HepG2 (cell line): ENCODE results near the gene ENTREP1. TPM values are rescaled to one million over a fixed set of nuclear protein-coding genes. Genes with fewer than 3 reads are reported as not detected.

Source experiments
- ATAC-seq: fragments of 200-7000 bp; cut with Tn5 transposase; 3 replicates; pipeline ENCODE4 v1.9.1; 2020; ENCODE audit warnings: mild to moderate bottlenecking, moderate library complexity
- BruUV-seq: library from RNA; stranded (reverse); fragments of 400-500 nt; replicated peaks from 2 replicates; lab custom pipeline; 2021; lab: Mats Ljungman, UMichigan
- CTCF ChIA-PET: fragments of 300-600 bp; formaldehyde crosslinking; extraction: SDS; loops from one replicate; lab custom pipeline; 2021; ENCODE audit warnings: low total read pairs, inconsistent platforms, low intra/inter-chr PET ratio; lab: Yijun Ruan, JAX
- POLR2A ChIA-PET: fragments of 350-600 bp; sonication (Branson Sonifier 250); formaldehyde crosslinking; loops from one replicate; lab custom pipeline; 2020; ENCODE audit warnings: antibody characterized with exemption, inconsistent platforms; lab: Yijun Ruan, JAX
- DNase-seq: peaks from one replicate; pipeline ENCODE4 v3.0.0-alpha.2; 2015; ENCODE audit warnings: low spot score
- FAIRE-seq: peaks from 3 replicates; lab custom pipeline; 2011; peaks lifted over from hg19 to GRCh38; lab: Jason Lieb, UNC
- H2AFZ ChIP-seq: one replicate; pipeline ENCODE4 v1.6.1; 2011; ENCODE audit warnings: low read length, inconsistent platforms
- H3K27ac ChIP-seq: fragments of 300-600 bp; 3 replicates; pipeline ENCODE4 v1.8.0; 2011; ENCODE audit warnings: mixed run types, mild to moderate bottlenecking, mixed read lengths, low read length, inconsistent platforms; ENCODE audit not compliant: insufficient read depth; ENCODE audit errors: extremely low read length
- H3K27me3 ChIP-seq, 2 experiments: fragments of 200-600 bp in 1 of 2; 2 replicates in 1 of 2; 3 replicates in 1 of 2; pipeline versions ENCODE4 v1.6.0 to v1.8.0; 2011; ENCODE audit warnings: low read length in 2 of 2, mild to moderate bottlenecking in 2 of 2, moderate library complexity in 2 of 2, inconsistent platforms in 1 of 2; ENCODE audit not compliant: insufficient read depth in 2 of 2, control insufficient read depth in 1 of 2
- H3K36me3 ChIP-seq, 2 experiments: fragments of 200-600 bp in 1 of 2; replicated peaks in 1 of 2; 2 replicates in 1 of 2; 3 replicates in 1 of 2; pipeline versions ENCODE4 v1.5.1 to v1.8.0; 2011; ENCODE audit warnings: low read length in 2 of 2, inconsistent platforms in 1 of 2; ENCODE audit not compliant: insufficient read depth in 2 of 2, control insufficient read depth in 1 of 2
- H3K4me1 ChIP-seq: 2 replicates; pipeline ENCODE4 v1.5.1; 2012; ENCODE audit warnings: low read length, inconsistent platforms; ENCODE audit not compliant: insufficient read depth
- H3K4me2 ChIP-seq: 2 replicates; pipeline ENCODE4 v1.6.0; 2011; ENCODE audit warnings: low read depth, low read length, inconsistent platforms
- H3K4me3 ChIP-seq, 3 experiments: fragments of 200-600 bp in 1 of 3; sonication (generic), shearing (Covaris generic) in 1 of 3; replicated peaks in 1 of 3; 2 replicates each; pipeline ENCODE4 v1.5.1; 2011 to 2016; ENCODE audit warnings: low read length in 3 of 3, inconsistent platforms in 2 of 3, low read depth in 2 of 3, mild to moderate bottlenecking in 2 of 3, control low read depth in 1 of 3, mixed read lengths in 1 of 3; ENCODE audit not compliant: insufficient read depth in 1 of 3
- H3K79me2 ChIP-seq: one replicate; pipeline ENCODE4 v1.6.1; 2011; ENCODE audit warnings: low read length, inconsistent platforms; ENCODE audit not compliant: insufficient read depth
- H3K9ac ChIP-seq: 2 replicates; pipeline ENCODE4 v1.6.0; 2011; ENCODE audit warnings: mild to moderate bottlenecking, low read depth, low read length, inconsistent platforms; ENCODE audit not compliant: insufficient read depth
- H3K9me3 ChIP-seq: 2 replicates; pipeline ENCODE4 v1.5.1; 2012; ENCODE audit warnings: mild to moderate bottlenecking, low read length
- H4K20me1 ChIP-seq: 2 replicates; pipeline ENCODE4 v1.6.0; 2011; ENCODE audit warnings: inconsistent platforms, mild to moderate bottlenecking, low read length, moderate library complexity; ENCODE audit not compliant: insufficient read depth
- FOSL2 ChIP-seq: sonication (generic); formaldehyde crosslinking; IDR thresholded peaks from 2 replicates; pipeline ENCODE4 v1.4.0; 2020; ENCODE audit warnings: missing genetic modification reagents
- FOXM1 ChIP-seq: sonication (generic); formaldehyde crosslinking; IDR thresholded peaks from 2 replicates; pipeline ENCODE4 v1.5.0; 2020; ENCODE audit warnings: missing genetic modification reagents
- GLI4 ChIP-seq: sonication (generic); formaldehyde crosslinking; IDR thresholded peaks from 2 replicates; pipeline ENCODE4 v1.5.1; 2020; ENCODE audit warnings: missing genetic modification reagents, mild to moderate bottlenecking, moderate library complexity, borderline replicate concordance
- HDAC6 ChIP-seq: fragments of 200-600 bp; sonication (generic); IDR thresholded peaks from 2 replicates; pipeline ENCODE4 v1.7.0; 2017; ENCODE audit warnings: mild to moderate bottlenecking, antibody characterized with exemption, low read length, low read depth
- HOXA3 ChIP-seq: sonication (generic); formaldehyde crosslinking; IDR thresholded peaks from 2 replicates; pipeline ENCODE4 v1.5.0; 2020; ENCODE audit warnings: missing genetic modification reagents
- LCORL ChIP-seq, 2 experiments: fragments of 450-650 bp in 1 of 2; sonication (generic) in 1 of 2; formaldehyde crosslinking in 1 of 2; IDR thresholded peaks; 2 replicates each; pipeline versions ENCODE4 v1.5.0 to v1.6.1; 2017 to 2020; ENCODE audit warnings: antibody characterized with exemption in 1 of 2, missing genetic modification reagents in 1 of 2
- NAIF1 ChIP-seq: sonication (generic); formaldehyde crosslinking; IDR thresholded peaks from 2 replicates; pipeline ENCODE4 v1.5.0; 2020; ENCODE audit warnings: mild to moderate bottlenecking, missing genetic modification reagents, borderline replicate concordance
- NFE2 ChIP-seq: sonication (generic); formaldehyde crosslinking; IDR thresholded peaks from 2 replicates; pipeline ENCODE4 v1.4.0; 2020; ENCODE audit warnings: missing genetic modification reagents
- PITX1 ChIP-seq: sonication (generic); formaldehyde crosslinking; IDR thresholded peaks from 2 replicates; pipeline ENCODE4 v1.5.1; 2020; ENCODE audit warnings: mild to moderate bottlenecking, missing genetic modification reagents
- SMARCC2 ChIP-seq: fragments of 450-650 bp; IDR thresholded peaks from 2 replicates; pipeline ENCODE4 v1.6.1; 2017; ENCODE audit warnings: antibody characterized with exemption, mild to moderate bottlenecking
- TARDBP ChIP-seq: sonication (generic); formaldehyde crosslinking; IDR thresholded peaks from 2 replicates; pipeline ENCODE4 v1.8.0; 2022; ENCODE audit warnings: mild to moderate bottlenecking, missing genetic modification reagents
- ZBTB10 ChIP-seq: sonication (generic); formaldehyde crosslinking; IDR thresholded peaks from 2 replicates; pipeline ENCODE4 v1.4.0; 2020; ENCODE audit warnings: missing genetic modification reagents, borderline replicate concordance
- ZKSCAN8 ChIP-seq: IDR thresholded peaks from 2 replicates; pipeline ENCODE4 v1.6.1; 2016; ENCODE audit warnings: borderline replicate concordance, missing genetic modification reagents, missing compliant biosample characterization
- ZNF235 ChIP-seq: sonication (generic); formaldehyde crosslinking; IDR thresholded peaks from 2 replicates; pipeline ENCODE4 v1.8.1; 2023; ENCODE audit warnings: mild to moderate bottlenecking, missing genetic modification reagents, borderline replicate concordance
- ZNF335 ChIP-seq: sonication (generic); formaldehyde crosslinking; IDR thresholded peaks from 2 replicates; pipeline ENCODE4 v1.4.0; 2020; ENCODE audit warnings: missing genetic modification reagents
- ZNF496 ChIP-seq: sonication (generic); formaldehyde crosslinking; IDR thresholded peaks from 2 replicates; pipeline ENCODE4 v1.8.1; 2023; ENCODE audit warnings: mild to moderate bottlenecking, moderate library complexity, missing genetic modification reagents; ENCODE audit not compliant: insufficient replicate concordance
- ZNF512B ChIP-seq: sonication (generic); formaldehyde crosslinking; IDR thresholded peaks from 2 replicates; pipeline ENCODE4 v1.5.1; 2020; ENCODE audit warnings: missing genetic modification reagents, mild to moderate bottlenecking, borderline replicate concordance
- WGBS: methylation state at CpG from one replicate; pipeline ENCODE4 v1.1.6; 2017; ENCODE audit warnings: low lambda C conversion rate; 5-methylcytosine and 5-hydroxymethylcytosine counted together
- in situ Hi-C: cut with HindIII; loops from 2 replicates; pipeline ENCODE4 v1.10.0; 2017; ENCODE audit warnings: low pct_unique_long_range_greater_than_20kb; ENCODE audit not compliant: extremely low pct_ligation_motif_present
- intact Hi-C: fragments of 100-400 bp; cut with micrococcal nuclease; formaldehyde crosslinking; loops from one replicate; pipeline ENCODE4 v1.10.0; 2022; ENCODE audit not compliant: unreplicated experiment
- polyA plus RNA-seq, 8 experiments: library from polyadenylated mRNA; depleted of rRNA in 3 of 8; stranded (reverse) in 7 of 8; unstranded in 1 of 8; fragments of >200 nt; fragmentation: Illumina TruSeq in 4 of 8; extraction: Trizol in 4 of 8; gene quantifications; 2 replicates each; pipeline versions ENCODE4 v1.2.1 to v1.2.3, GENCODE V29; 2011 to 2016; ENCODE audit warnings: low read depth in 4 of 8, missing spikeins in 1 of 8, mixed read lengths in 1 of 8; ENCODE audit not compliant: insufficient read depth in 1 of 8
- total RNA-seq, 5 experiments: library from RNA; depleted of rRNA; stranded (reverse); fragments of >200 nt; fragmentation: Illumina TruSeq; extraction: Trizol; gene quantifications; 2 replicates each; pipeline ENCODE4 v1.2.3, GENCODE V29; 2016; ENCODE audit warnings: low read depth in 1 of 5

Gene ENTREP1
- total and polyA plus RNA-seq, 2 of the 13 experiments (the other 11 are each of a cell fraction or from before 2014, with no cell fraction given), result not detected

GRCh38 chr9:69393425-69393824, 68.4 kb downstream of the ENTREP1 start:
- no peak overlapping the region for H2AFZ ChIP-seq
- FAIRE-seq (no peak), ATAC-seq (no peak), DNase-seq (no peak)
- ChIA-PET CTCF (no interaction called here), POLR2A (no interaction called here)
- no peak overlapping the region for H3K9ac ChIP-seq
- in situ Hi-C loops, result no loop called here
- H3K4me3 ChIP-seq, result no peak overlapping the region
- WGBS, result 14% methylated on average over 6 of the region's 6 CpGs
- H3K27ac ChIP-seq, result no peak overlapping the region
- no TSS peak for BruUV-seq
- no peak for TF ChIP-seq FOSL2
- TF ChIP-seq ZNF512B, result no peak
- TF ChIP-seq ZNF335 (CRISPR knock-in tag), result no peak
- TF ChIP-seq NAIF1, result no peak
- TF ChIP-seq ZKSCAN8 (CRISPR knock-in tag), result no peak
- no peak for TF ChIP-seq NFE2 (CRISPR knock-in tag)
- TF ChIP-seq PITX1 (CRISPR knock-in tag), result no peak
- TF ChIP-seq SMARCC2, result no peak
- no peak for TF ChIP-seq ZNF235 (CRISPR knock-in tag)
- no peak for TF ChIP-seq ZBTB10
- TF ChIP-seq LCORL (IDR thresholded peaks at IDR 0.05), result no peak
- TF ChIP-seq LCORL (CRISPR knock-in tag; IDR thresholded peaks at IDR 0.05), result no peak
- no peak for TF ChIP-seq HOXA3 (CRISPR knock-in tag)
- TF ChIP-seq TARDBP, result no peak
- TF ChIP-seq HDAC6, result no peak
- TF ChIP-seq ZNF496 (CRISPR knock-in tag), result no peak
- no peak for TF ChIP-seq FOXM1 (CRISPR knock-in tag)
- no peak for TF ChIP-seq GLI4 (CRISPR knock-in tag)
- H4K20me1 ChIP-seq, result no peaks in the 10 kb centered on the region
- no peaks in the 10 kb centered on the region for H3K79me2 ChIP-seq
- no peaks in the 10 kb centered on the region for H3K9me3 ChIP-seq
- intact Hi-C loops, result no loop called here
- no peak overlapping the region for H3K4me2 ChIP-seq
- peaks cover 3 to 27% of the 10 kb centered on the region in 2 experiments; a peak in 2 of 5 replicates for H3K27me3 ChIP-seq
- H3K36me3 ChIP-seq, result no peaks in the 10 kb centered on the region
- no peaks in the 10 kb centered on the region for H3K4me1 ChIP-seq
